ENCODE measurements around the gene TLK1. TPM values are rescaled to one million over a fixed set of nuclear protein-coding genes. Genes with fewer than 3 reads are reported as not detected.

The TLK1 gene
- total and polyA plus RNA-seq, 9 of the 15 experiments (the other 6 are each of a cell fraction or from before 2014, with no cell fraction given): 20.2 to 101 (median 40.5) TPM

GRCh38 chr2:171160119-171160955 lies at the start of gene TLK1 (continued):
- TF ChIP-seq, protein P1, sequence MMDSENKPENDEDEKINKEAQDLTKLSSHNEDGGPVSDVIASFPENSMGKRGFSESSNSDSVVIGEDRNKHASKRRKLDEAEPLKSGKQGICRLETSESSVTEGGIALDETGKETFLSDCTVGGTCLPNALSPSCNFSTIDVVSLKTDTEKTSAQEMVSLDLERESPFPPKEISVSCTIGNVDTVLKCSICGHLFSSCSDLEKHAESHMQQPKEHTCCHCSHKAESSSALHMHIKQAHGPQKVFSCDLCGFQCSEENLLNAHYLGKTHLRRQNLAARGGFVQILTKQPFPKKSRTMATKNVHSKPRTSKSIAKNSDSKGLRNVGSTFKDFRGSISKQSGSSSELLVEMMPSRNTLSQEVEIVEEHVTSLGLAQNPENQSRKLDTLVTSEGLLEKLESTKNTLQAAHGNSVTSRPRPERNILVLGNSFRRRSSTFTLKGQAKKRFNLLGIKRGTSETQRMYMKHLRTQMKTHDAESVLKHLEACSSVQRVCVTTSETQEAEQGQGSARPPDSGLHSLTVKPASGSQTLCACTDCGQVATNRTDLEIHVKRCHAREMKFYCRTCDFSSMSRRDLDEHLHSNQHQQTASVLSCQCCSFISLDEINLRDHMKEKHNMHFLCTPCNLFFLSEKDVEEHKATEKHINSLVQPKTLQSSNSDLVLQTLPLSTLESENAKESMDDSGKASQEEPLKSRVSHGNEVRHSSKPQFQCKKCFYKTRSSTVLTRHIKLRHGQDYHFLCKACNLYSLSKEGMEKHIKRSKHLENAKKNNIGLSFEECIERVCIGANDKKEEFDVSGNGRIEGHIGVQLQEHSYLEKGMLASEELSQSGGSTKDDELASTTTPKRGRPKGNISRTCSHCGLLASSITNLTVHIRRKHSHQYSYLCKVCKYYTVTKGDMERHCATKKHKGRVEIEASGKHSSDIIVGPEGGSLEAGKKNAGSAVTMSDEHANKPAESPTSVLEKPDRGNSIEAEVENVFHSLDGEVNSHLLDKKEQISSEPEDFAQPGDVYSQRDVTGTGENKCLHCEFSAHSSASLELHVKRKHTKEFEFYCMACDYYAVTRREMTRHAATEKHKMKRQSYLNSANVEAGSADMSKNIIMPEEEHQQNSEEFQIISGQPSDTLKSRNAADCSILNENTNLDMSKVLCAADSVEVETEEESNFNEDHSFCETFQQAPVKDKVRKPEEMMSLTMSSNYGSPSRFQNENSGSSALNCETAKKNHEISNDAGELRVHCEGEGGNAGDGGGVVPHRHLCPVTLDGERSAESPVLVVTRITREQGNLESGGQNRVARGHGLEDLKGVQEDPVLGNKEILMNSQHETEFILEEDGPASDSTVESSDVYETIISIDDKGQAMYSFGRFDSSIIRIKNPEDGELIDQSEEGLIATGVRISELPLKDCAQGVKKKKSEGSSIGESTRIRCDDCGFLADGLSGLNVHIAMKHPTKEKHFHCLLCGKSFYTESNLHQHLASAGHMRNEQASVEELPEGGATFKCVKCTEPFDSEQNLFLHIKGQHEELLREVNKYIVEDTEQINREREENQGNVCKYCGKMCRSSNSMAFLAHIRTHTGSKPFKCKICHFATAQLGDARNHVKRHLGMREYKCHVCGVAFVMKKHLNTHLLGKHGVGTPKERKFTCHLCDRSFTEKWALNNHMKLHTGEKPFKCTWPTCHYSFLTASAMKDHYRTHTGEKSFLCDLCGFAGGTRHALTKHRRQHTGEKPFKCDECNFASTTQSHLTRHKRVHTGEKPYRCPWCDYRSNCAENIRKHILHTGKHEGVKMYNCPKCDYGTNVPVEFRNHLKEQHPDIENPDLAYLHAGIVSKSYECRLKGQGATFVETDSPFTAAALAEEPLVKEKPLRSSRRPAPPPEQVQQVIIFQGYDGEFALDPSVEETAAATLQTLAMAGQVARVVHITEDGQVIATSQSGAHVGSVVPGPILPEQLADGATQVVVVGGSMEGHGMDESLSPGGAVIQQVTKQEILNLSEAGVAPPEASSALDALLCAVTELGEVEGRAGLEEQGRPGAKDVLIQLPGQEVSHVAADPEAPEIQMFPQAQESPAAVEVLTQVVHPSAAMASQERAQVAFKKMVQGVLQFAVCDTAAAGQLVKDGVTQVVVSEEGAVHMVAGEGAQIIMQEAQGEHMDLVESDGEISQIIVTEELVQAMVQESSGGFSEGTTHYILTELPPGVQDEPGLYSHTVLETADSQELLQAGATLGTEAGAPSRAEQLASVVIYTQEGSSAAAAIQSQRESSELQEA (IDR thresholded peaks at IDR 0.05; ENCODE audit: low read depth): no peak
- TF ChIP-seq ZNF282 (CRISPR knock-in tag; IDR thresholded peaks at IDR 0.05) (no peak), ZNF212 (CRISPR knock-in tag; IDR thresholded peaks at IDR 0.05) (no peak), SMAD1 (IDR thresholded peaks at IDR 0.05; ENCODE audit: low read depth, low read length, partially characterized antibody) (no peak), HOXB6 (CRISPR knock-in tag; IDR thresholded peaks at IDR 0.05; ENCODE audit: borderline replicate concordance) (no peak), ATF3 (IDR thresholded peaks at IDR 0.05) (no peak), ATF3 (CRISPR knock-in tag; conservative IDR thresholded peaks at IDR 0.05) (no peak), ARHGAP35 (IDR thresholded peaks at IDR 0.05; ENCODE audit: partially characterized antibody) (no peak), SREBF1 (IDR thresholded peaks at IDR 0.05; ENCODE audit: borderline replicate concordance, low read depth, low read length) (no peak), KDM2B (CRISPR knock-in tag; IDR thresholded peaks at IDR 0.05) (no peak), CREM (IDR thresholded peaks at IDR 0.05; ENCODE audit: low read depth) (peak; percentile 41; the same call in 1 of the 2 replicates), PHF21A (IDR thresholded peaks at IDR 0.05; ENCODE audit: borderline replicate concordance, low read depth) (0 out of 2 replicates have a peak, but pooled peaks have one; percentile 45), MTA3 (IDR thresholded peaks at IDR 0.05; ENCODE audit: borderline replicate concordance) (0 out of 2 replicates have a peak, but pooled peaks have one; percentile 27), XRCC3 (IDR thresholded peaks at IDR 0.05) (no peak), MTA1 (IDR thresholded peaks at IDR 0.05; ENCODE audit: borderline replicate concordance) (no peak; the same call in 1 of the 2 replicates), ZC3H8 (IDR thresholded peaks at IDR 0.05) (no peak), SMARCC2 (IDR thresholded peaks at IDR 0.05; ENCODE audit: low read depth) (no peak), ZBTB26 (CRISPR knock-in tag; IDR thresholded peaks at IDR 0.05) (no peak)

All from K562 (cell line).